GM19238 (cell line): ENCODE results near the gene STN1.

Experiments
- DNase-seq: peaks from one replicate; pipeline ENCODE4 v3.0.0; 2011; ENCODE audit warnings: low spot score; ENCODE audit not compliant: insufficient read length

STN1 gene

GRCh38 chr10:103894441-103894864, 23.5 kb downstream of the STN1 start:
- DNase-seq, result no peak

- no peak for DNase-seq
Measured at GRCh38 chr10:103893817-103894216, 24.2 kb downstream of the STN1 start.

- no peak for DNase-seq
Measured at GRCh38 chr10:103892181-103892580, 25.8 kb downstream of the STN1 start.

GRCh38 chr10:103890688-103891087, 27.3 kb downstream of the STN1 start:
- no peak for DNase-seq

- DNase-seq, result no peak
Measured at GRCh38 chr10:103890194-103890658, 27.8 kb downstream of the STN1 start.

- no peak for DNase-seq
Measured at GRCh38 chr10:103889121-103889720, 28.8 kb downstream of the STN1 start.

GRCh38 chr10:103888113-103888841, 29.7 kb downstream of the STN1 start:
- DNase-seq, result peak; percentile 22

- no peak for DNase-seq
Measured at GRCh38 chr10:103885617-103886016, 32.4 kb downstream of the STN1 start.

GRCh38 chr10:103884681-103885139, 33.3 kb downstream of the STN1 start:
- DNase-seq, result peak; percentile 16

GRCh38 chr10:103882285-103883007, 35.5 kb downstream of the STN1 start:
- DNase-seq, result no peak

GRCh38 chr10:103881416-103882284, 36.3 kb downstream of the STN1 start:
- DNase-seq, result no peak

GRCh38 chr10:103879831-103880230, 38.2 kb downstream of the STN1 start:
- DNase-seq, result no peak

GRCh38 chr10:103879409-103879808, 38.6 kb downstream of the STN1 start:
- DNase-seq, result no peak

- no peak for DNase-seq
Measured at GRCh38 chr10:103877861-103878260, 40.1 kb downstream of the STN1 start.

GRCh38 chr10:103876155-103876554, 41.8 kb downstream of the STN1 start:
- no peak for DNase-seq

- DNase-seq, result no peak
Measured at GRCh38 chr10:103874730-103875129, 43.3 kb downstream of the STN1 start.

GRCh38 chr10:103872137-103872931, 45.6 kb downstream of the STN1 start:
- DNase-seq, result no peak

GRCh38 chr10:103871006-103871405, 47.0 kb downstream of the STN1 start:
- DNase-seq, result no peak

GRCh38 chr10:103870516-103870915, 47.5 kb downstream of the STN1 start:
- DNase-seq, result no peak

GRCh38 chr10:103869336-103869735, 48.6 kb downstream of the STN1 start:
- no peak for DNase-seq
